SK-N-SH (cell line): Measurements from ENCODE around the gene INSM2. TPM values are rescaled to one million over a fixed set of nuclear protein-coding genes. Genes with fewer than 3 reads are reported as not detected.

Experiments used
- CTCF ChIA-PET: fragments of 300-600, 350-600 bp; formaldehyde crosslinking; extraction: SDS; loops from one replicate; lab custom pipeline; 2021; lab: Yijun Ruan, JAX
- POLR2A ChIA-PET: fragments of 350-600 bp; sonication (Branson Sonifier 250); formaldehyde crosslinking; extraction: SDS; loops from one replicate; lab custom pipeline; 2020; ENCODE audit warnings: antibody characterized with exemption, inconsistent platforms; lab: Yijun Ruan, JAX
- DNase-seq: peaks from one replicate; pipeline ENCODE4 v3.0.0; 2012
- H2AFZ ChIP-seq: fragments of 200-600 bp; sonication (generic); 2 replicates; pipeline ENCODE4 v1.8.1; 2016; ENCODE audit warnings: antibody characterized with exemption, mild to moderate bottlenecking, low read depth
- H3F3A ChIP-seq: fragments of 200-600 bp; sonication (generic); replicated peaks from 2 replicates; pipeline ENCODE3; 2016; ENCODE audit warnings: antibody characterized with exemption, mild to moderate bottlenecking; ENCODE audit not compliant: insufficient read depth
- H3K27ac ChIP-seq, 2 experiments: fragments of 200-500 bp in 1 of 2; fragments of 200-600 bp in 1 of 2; sonication (Bioruptor generic) in 1 of 2; sonication (generic), shearing (Covaris generic) in 1 of 2; 2 replicates each; pipeline versions ENCODE4 v1.5.1 to v1.6.1; 2014 to 2016; ENCODE audit warnings: low read depth in 2 of 2, inconsistent platforms in 1 of 2, low read length in 1 of 2, mild to moderate bottlenecking in 1 of 2, mixed read lengths in 1 of 2
- H3K27me3 ChIP-seq: fragments of 200-600 bp; sonication (generic), shearing (Covaris generic); 2 replicates; pipeline ENCODE4 v1.6.1; 2016; ENCODE audit warnings: mixed run types; ENCODE audit not compliant: insufficient read depth
- H3K36me3 ChIP-seq, 2 experiments: fragments of 200-500 bp in 1 of 2; fragments of 200-600 bp in 1 of 2; sonication (Bioruptor generic) in 1 of 2; sonication (generic) in 1 of 2; replicated peaks in 1 of 2; 2 replicates each; pipeline versions ENCODE3 to v1.5.1; 2014 to 2016; ENCODE audit warnings: low read length in 1 of 2, mild to moderate bottlenecking in 1 of 2; ENCODE audit not compliant: insufficient read depth in 2 of 2, control insufficient read depth in 1 of 2
- H3K4me1 ChIP-seq, 2 experiments: fragments of 200-500 bp in 1 of 2; fragments of 200-600 bp in 1 of 2; sonication (Bioruptor generic) in 1 of 2; sonication (generic), shearing (Covaris generic) in 1 of 2; 2 replicates each; pipeline versions ENCODE4 v1.5.1 to v1.6.1; 2014 to 2016; ENCODE audit warnings: low read depth in 1 of 2, low read length in 1 of 2, mixed run types in 1 of 2; ENCODE audit not compliant: insufficient read depth in 2 of 2, control insufficient read depth in 1 of 2
- H3K4me2 ChIP-seq: fragments of 200-600 bp; sonication (generic), shearing (Covaris generic); 2 replicates; pipeline ENCODE4 v1.6.1; 2017; ENCODE audit warnings: mixed run types
- H3K4me3 ChIP-seq, 2 experiments: fragments of 200-500 bp in 1 of 2; fragments of 200-600 bp in 1 of 2; sonication (Bioruptor generic) in 1 of 2; sonication (generic), shearing (Covaris generic) in 1 of 2; 2 replicates each; pipeline versions ENCODE4 v1.5.1 to v1.8.1; 2014 to 2016; ENCODE audit warnings: low read depth in 2 of 2, inconsistent platforms in 1 of 2, low read length in 1 of 2, mild to moderate bottlenecking in 1 of 2, mixed read lengths in 1 of 2, moderate library complexity in 1 of 2
- H3K79me2 ChIP-seq: fragments of 200-600 bp; sonication (generic); 2 replicates; pipeline ENCODE4 v1.8.1; 2017; ENCODE audit warnings: mild to moderate bottlenecking; ENCODE audit not compliant: insufficient read depth
- H3K9ac ChIP-seq: fragments of 200-600 bp; sonication (generic); 2 replicates; pipeline ENCODE4 v1.6.1; 2017; ENCODE audit warnings: mixed run types
- H3K9me2 ChIP-seq: fragments of 200-600 bp; sonication (generic); 2 replicates; pipeline ENCODE4 v1.6.1; 2017; ENCODE audit warnings: mixed run types
- H3K9me3 ChIP-seq: fragments of 200-600 bp; sonication (generic); 2 replicates; pipeline ENCODE4 v1.6.1; 2017; ENCODE audit warnings: mixed run types, mild to moderate bottlenecking, moderate library complexity
- H4K20me1 ChIP-seq: fragments of 200-600 bp; sonication (generic); 2 replicates; pipeline ENCODE4 v1.6.1; 2017; ENCODE audit warnings: mild to moderate bottlenecking, mixed run types; ENCODE audit not compliant: insufficient read depth
- CHD2 ChIP-seq: fragments of 150-350 bp; IDR thresholded peaks from 2 replicates; pipeline ENCODE4 v1.6.1; 2018; ENCODE audit warnings: low read length; ENCODE audit not compliant: partially characterized antibody
- EP300 ChIP-seq, 2 experiments: IDR thresholded peaks; 2 replicates each; pipeline versions ENCODE4 v1.4.0 to v1.6.1; 2012; ENCODE audit warnings: borderline replicate concordance in 1 of 2, low read depth in 1 of 2, low read length in 1 of 2
- EZH2phosphoT487 ChIP-seq: fragments of 200-600 bp; sonication (generic); IDR thresholded peaks from 2 replicates; pipeline ENCODE4 v1.6.1; 2017; ENCODE audit warnings: low read depth, mixed run types, mild to moderate bottlenecking, antibody characterized with exemption, moderate library complexity, borderline replicate concordance
- FOSL2 ChIP-seq: IDR thresholded peaks from 2 replicates; pipeline ENCODE4 v1.4.0; 2012; ENCODE audit warnings: low read depth, mild to moderate bottlenecking, moderate library complexity, borderline replicate concordance
- IRF3 ChIP-seq: fragments of 150-350 bp; IDR thresholded peaks from 2 replicates; pipeline ENCODE4 v1.6.1; 2016; ENCODE audit warnings: mild to moderate bottlenecking, low read depth, low read length
- JUND ChIP-seq: IDR thresholded peaks from 2 replicates; pipeline ENCODE4 v1.4.0; 2012
- MAX ChIP-seq: IDR thresholded peaks from 2 replicates; pipeline ENCODE4 v1.4.0; 2012; ENCODE audit warnings: low read depth
- MXI1 ChIP-seq: IDR thresholded peaks from 2 replicates; pipeline ENCODE4 v1.6.1; 2012; ENCODE audit warnings: mild to moderate bottlenecking, low read depth, low read length, improper control_type of control experiment
- NFIC ChIP-seq: IDR thresholded peaks from 2 replicates; pipeline ENCODE4 v1.4.0; 2012; ENCODE audit warnings: borderline replicate concordance
- NRF1 ChIP-seq: IDR thresholded peaks from 2 replicates; pipeline ENCODE4 v1.6.1; 2012; ENCODE audit warnings: low read depth, mild to moderate bottlenecking, low read length
- RCOR1 ChIP-seq: fragments of 150-350 bp; IDR thresholded peaks from 2 replicates; pipeline ENCODE4 v1.6.1; 2017; ENCODE audit warnings: antibody characterized with exemption, low read length
- REST ChIP-seq: IDR thresholded peaks from 2 replicates; pipeline ENCODE4 v1.6.1; 2012; ENCODE audit warnings: mild to moderate bottlenecking, low read depth, low read length, moderate library complexity
- RXRA ChIP-seq: IDR thresholded peaks from 2 replicates; pipeline ENCODE4 v1.4.0; 2012; ENCODE audit warnings: low read depth, mild to moderate bottlenecking, borderline replicate concordance
- WGBS: methylation state at CpG from one replicate; pipeline ENCODE4 v1.1.6; 2017; ENCODE audit warnings: low lambda C conversion rate; 5-methylcytosine and 5-hydroxymethylcytosine counted together
- polyA plus RNA-seq, 3 experiments: library from polyadenylated mRNA; depleted of rRNA; stranded (reverse); fragments of >200 nt; gene quantifications; 2 replicates each; pipeline ENCODE4 v1.2.3, GENCODE V29; 2012

Gene INSM2
- polyA plus RNA-seq, 1 of the 3 experiments (the other 2 are of a cell fraction) = 0.15 TPM

- Histone ChIP-seq H4K20me1 (no peaks in the 10 kb centered on the region), H3F3A (no peaks in the 10 kb centered on the region), H3K9me3 (no peaks in the 10 kb centered on the region), H2AFZ (no peak overlapping the region), H3K9ac (no peak overlapping the region), H3K9me2 (no peaks in the 10 kb centered on the region), H3K4me1 (peaks cover 0 to 16% of the 10 kb centered on the region in 2 experiments; a peak in 2 of 4 replicates), H3K4me2 (no peak overlapping the region), H3K27ac (peak overlapping the region in 1 of 2 experiments; percentile 81; a peak in 2 of 4 replicates), H3K79me2 (no peaks in the 10 kb centered on the region), H3K36me3 (peaks cover 4 to 5% of the 10 kb centered on the region in 2 experiments), H3K27me3 (no peaks in the 10 kb centered on the region), H3K4me3 (no peak overlapping the region)
- DNase-seq = no peak
- ChIA-PET POLR2A (interaction anchor here (0.8 kb wide), 1 partner anchor 43 kb away, joined by 3 read pairs; the partner anchor contains the start of gene INSM2), CTCF (interaction anchor here (1.0 to 1.5 kb wide), 2 partner anchors 110 to 171 kb away, joined by 3 to 4 read pairs; no protein-coding TSS in a partner anchor)
- TF ChIP-seq RXRA = no peak
- no peak for TF ChIP-seq IRF3
- TF ChIP-seq REST = no peak
- peak in 1 of 2 experiments; percentile 75; a peak in 2 of 4 replicates for TF ChIP-seq EP300 (IDR thresholded peaks at IDR 0.05; ENCODE audit: borderline replicate concordance in 1 of 2, low read depth in 1 of 2, low read length in 1 of 2)
- peak; percentile 20 for TF ChIP-seq CHD2
- TF ChIP-seq RCOR1 = no peak
- TF ChIP-seq MAX = no peak
- no peak for TF ChIP-seq FOSL2
- no peak for TF ChIP-seq NRF1
- no peak for TF ChIP-seq EZH2phosphoT487
- no peak for TF ChIP-seq JUND
- no peak for TF ChIP-seq NFIC
- no peak for TF ChIP-seq MXI1
- 87% methylated on average over 1 of the region's 1 CpG for WGBS
Measured at GRCh38 chr14:35576856-35577255, 42.9 kb downstream of the INSM2 start.
